A549 treated with GW870086 at 1 μM for 4 hours (cell line): ENCODE measurements around the gene TRIM58. TPM values are rescaled to one million over a fixed set of nuclear protein-coding genes. Genes with fewer than 3 reads are reported as not detected.

Source experiments
- total RNA-seq: library from RNA; stranded (reverse); fragments of 200-300 nt; extraction: Qiagen RNA extraction; gene quantifications from 5 replicates; pipeline ENCODE4 v1.2.3, GENCODE V29; 2022; ENCODE audit warnings: low read depth

Gene TRIM58
- total RNA-seq, result not detected in 5 replicates

DNA sequence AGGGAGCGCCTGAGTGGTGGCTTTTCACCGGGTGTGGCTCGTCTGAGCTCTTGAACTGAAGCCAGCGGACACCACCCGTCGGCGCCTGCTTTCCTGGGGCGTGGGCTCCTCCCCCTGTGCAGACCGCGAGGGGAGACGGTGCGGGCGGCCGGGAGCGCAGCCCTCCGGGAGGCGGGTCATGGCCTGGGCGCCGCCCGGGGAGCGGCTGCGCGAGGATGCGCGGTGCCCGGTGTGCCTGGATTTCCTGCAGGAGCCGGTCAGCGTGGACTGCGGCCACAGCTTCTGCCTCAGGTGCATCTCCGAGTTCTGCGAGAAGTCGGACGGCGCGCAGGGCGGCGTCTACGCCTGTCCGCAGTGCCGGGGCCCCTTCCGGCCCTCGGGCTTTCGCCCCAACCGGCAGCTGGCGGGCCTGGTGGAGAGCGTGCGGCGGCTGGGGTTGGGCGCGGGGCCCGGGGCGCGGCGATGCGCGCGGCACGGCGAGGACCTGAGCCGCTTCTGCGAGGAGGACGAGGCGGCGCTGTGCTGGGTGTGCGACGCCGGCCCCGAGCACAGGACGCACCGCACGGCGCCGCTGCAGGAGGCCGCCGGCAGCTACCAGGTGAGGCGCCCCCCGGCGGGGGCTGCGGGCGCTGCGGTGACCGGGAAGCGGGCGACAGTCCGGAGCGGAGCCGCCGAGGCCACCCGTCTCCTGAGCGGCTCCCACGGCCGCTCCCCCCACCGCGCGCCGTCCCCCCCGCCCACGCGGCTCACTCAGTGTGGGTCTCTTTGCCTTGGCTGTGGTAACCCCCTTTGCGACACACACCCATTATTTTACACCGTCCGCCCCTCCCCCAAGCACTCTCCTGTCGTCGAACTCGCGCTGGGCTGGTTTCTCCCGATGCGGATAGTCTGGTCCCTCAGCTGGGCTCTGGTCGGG, at the start of gene TRIM58:
Gene TRIM58, plus strand, starts transcription at position 119 of the 916 bp plus-strand sequence. Its CDS starts 60 bp downstream, at position 179.

GRCh38 chr1:247824023-247824422, 33.0 kb upstream of the TRIM58 start, which contains the start of gene OR14A16:
OR14A16 (minus strand) TSS chr1:247824119; CDS start chr1:247815729, 8,390 bp downstream.

DNA sequence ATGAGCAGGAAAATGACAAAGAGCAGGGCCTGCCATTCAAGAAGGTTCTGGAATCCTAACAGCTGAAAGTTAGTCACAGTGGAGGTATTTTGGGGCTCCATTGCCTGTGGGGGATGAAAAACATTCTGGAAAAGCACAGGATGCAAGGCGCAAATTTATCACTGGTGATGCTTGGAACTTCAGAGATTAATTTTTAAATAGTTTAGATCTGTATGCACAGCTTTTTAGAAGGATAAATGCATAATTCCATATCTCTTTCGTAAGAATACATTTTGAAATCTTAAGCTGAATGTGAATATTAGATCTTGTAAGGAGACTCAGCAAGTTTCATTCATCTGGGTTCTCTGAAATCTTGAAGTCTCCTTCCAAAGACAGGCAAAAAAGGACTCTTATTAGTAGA, 15.2 kb upstream of the TRIM58 start, which contains the start of gene OR11L1:
Gene OR11L1, minus strand, starts transcription at position 101 of the 400 bp plus-strand sequence. Its CDS starts 0 bp downstream, at position 101.

DNA sequence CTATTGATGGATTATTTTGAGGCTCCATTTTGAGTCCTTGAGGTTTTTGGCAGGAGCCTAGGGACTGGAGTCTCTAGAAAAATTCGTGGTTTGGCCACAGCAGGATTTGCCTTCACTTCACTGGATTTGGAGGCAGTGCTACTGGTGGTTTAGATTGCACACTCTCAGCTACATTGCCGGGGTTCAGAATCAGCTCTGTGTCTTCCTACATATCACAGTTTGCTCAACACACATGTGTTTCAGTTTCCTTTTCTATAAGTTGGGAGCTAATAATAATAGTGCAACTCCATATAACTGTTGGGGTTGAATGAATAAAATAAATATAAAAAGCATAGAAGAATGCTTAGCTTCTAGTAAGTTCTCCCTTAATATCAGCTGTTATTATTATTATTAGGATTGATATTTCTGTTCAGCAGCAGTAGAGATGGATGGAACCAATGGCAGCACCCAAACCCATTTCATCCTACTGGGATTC, 38.2 kb downstream of the TRIM58 start, which contains the start of gene OR2W3:
Gene OR2W3, plus strand, starts transcription at position 425 of the 475 bp plus-strand sequence. Its CDS starts 0 bp downstream, at position 425.

GRCh38 chr1:247919952-247920351, 63.0 kb downstream of the TRIM58 start, which contains the start of gene OR2T8:
OR2T8 (plus strand) TSS chr1:247920252; CDS start chr1:247921018, 766 bp downstream.

DNA sequence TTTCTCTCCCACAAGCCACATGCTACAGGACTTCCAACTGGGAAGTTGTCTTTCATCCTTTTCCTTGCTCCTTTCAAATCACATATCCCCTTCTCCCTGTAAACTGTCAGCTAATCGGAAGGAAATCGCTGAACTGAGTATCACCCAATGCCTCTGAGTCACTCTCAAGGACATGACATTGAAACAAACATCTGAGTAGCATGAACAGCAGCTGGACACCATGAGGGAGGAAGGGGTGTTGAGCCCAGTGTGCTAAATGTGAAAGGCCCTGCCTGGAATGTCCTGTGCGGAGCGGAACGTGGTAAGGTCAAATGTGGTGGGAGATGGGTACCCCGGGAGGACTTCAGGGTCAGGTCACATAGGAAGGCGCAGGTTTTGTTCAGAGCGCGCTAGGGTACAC, 67.9 kb downstream of the TRIM58 start, which contains the start of gene OR2AJ1:
Gene OR2AJ1, plus strand, starts transcription at position 22 of the 400 bp plus-strand sequence. CDS start 8,880 bp downstream, outside the sequence.

Other genes with a start within 250 kb of the TRIM58 start
- gene OR13G1, start 177.4 kb upstream of the TRIM58 start, total RNA-seq, result not detected in 5 replicates
- not detected in 5 replicates for gene OR6F1, start 140.5 kb upstream of the TRIM58 start, total RNA-seq
- gene OR14K1, start 118.6 kb upstream of the TRIM58 start, total RNA-seq, result not detected in 5 replicates
- gene OR14A2, start 109.0 kb upstream of the TRIM58 start, total RNA-seq, result not detected in 5 replicates
- not detected in 5 replicates for gene OR1C1, start 96.6 kb upstream of the TRIM58 start, total RNA-seq
- gene OR14A16, start 33.1 kb upstream of the TRIM58 start, total RNA-seq, result not detected in 5 replicates
- gene OR11L1, start 15.3 kb upstream of the TRIM58 start, total RNA-seq, result not detected in 5 replicates
- not detected in 5 replicates for gene OR2W3, start 38.4 kb downstream of the TRIM58 start, total RNA-seq
- gene OR2T8, start 63.1 kb downstream of the TRIM58 start, total RNA-seq, result not detected in 5 replicates
- not detected in 5 replicates for gene OR2AJ1, start 67.7 kb downstream of the TRIM58 start, total RNA-seq
- gene OR2L8, start 91.7 kb downstream of the TRIM58 start, total RNA-seq, result not detected in 5 replicates
- not detected in 5 replicates for gene OR2AK2, start 108.0 kb downstream of the TRIM58 start, total RNA-seq
- gene OR2L5, start 156.5 kb downstream of the TRIM58 start, total RNA-seq, result not detected in 5 replicates
- gene OR2L2, start 172.9 kb downstream of the TRIM58 start, total RNA-seq, result not detected in 5 replicates
- gene OR2L3, start 189.6 kb downstream of the TRIM58 start, total RNA-seq, result not detected in 5 replicates
- gene OR2L13, start 238.0 kb downstream of the TRIM58 start, total RNA-seq, result not detected in 5 replicates